C4-2B (cell line): ENCODE results near the gene REXO4.
A peak's percentile ranks its signal among the peaks of the same experiment; 100 is the strongest.

Experiments
- H3K27ac ChIP-seq: fragments of 450-650 bp; 2 replicates; pipeline ENCODE4 v1.5.1; 2017
- ZFX ChIP-seq: fragments of 450-650 bp; IDR thresholded peaks from 2 replicates; pipeline ENCODE4 v1.6.1; 2017
- TF ChIP-seq, protein P1 (sequence below): fragments of 450-650 bp; conservative IDR thresholded peaks from 2 replicates; pipeline ENCODE4 v1.5.1; 2017; ENCODE audit warnings: mild to moderate bottlenecking

Gene REXO4

GRCh38 chr9:133427658-133428348 is 10.0 kb upstream of the REXO4 start:
- TF ChIP-seq ZFX, result no peak
- TF ChIP-seq, protein P1, sequence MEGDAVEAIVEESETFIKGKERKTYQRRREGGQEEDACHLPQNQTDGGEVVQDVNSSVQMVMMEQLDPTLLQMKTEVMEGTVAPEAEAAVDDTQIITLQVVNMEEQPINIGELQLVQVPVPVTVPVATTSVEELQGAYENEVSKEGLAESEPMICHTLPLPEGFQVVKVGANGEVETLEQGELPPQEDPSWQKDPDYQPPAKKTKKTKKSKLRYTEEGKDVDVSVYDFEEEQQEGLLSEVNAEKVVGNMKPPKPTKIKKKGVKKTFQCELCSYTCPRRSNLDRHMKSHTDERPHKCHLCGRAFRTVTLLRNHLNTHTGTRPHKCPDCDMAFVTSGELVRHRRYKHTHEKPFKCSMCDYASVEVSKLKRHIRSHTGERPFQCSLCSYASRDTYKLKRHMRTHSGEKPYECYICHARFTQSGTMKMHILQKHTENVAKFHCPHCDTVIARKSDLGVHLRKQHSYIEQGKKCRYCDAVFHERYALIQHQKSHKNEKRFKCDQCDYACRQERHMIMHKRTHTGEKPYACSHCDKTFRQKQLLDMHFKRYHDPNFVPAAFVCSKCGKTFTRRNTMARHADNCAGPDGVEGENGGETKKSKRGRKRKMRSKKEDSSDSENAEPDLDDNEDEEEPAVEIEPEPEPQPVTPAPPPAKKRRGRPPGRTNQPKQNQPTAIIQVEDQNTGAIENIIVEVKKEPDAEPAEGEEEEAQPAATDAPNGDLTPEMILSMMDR, result no peak
- H3K27ac ChIP-seq, result no peak overlapping the region

GRCh38 chr9:133426011-133426410 is 8.2 kb upstream of the REXO4 start:
- no peak overlapping the region for H3K27ac ChIP-seq
- TF ChIP-seq ZFX, result no peak
- TF ChIP-seq, protein P1, result no peak

GRCh38 chr9:133425049-133425632 is 7.3 kb upstream of the REXO4 start:
- H3K27ac ChIP-seq, result no peak overlapping the region

GRCh38 chr9:133424187-133424586 is 6.4 kb upstream of the REXO4 start:
- no peak for TF ChIP-seq ZFX
- TF ChIP-seq, protein P1, result no peak
- peak overlapping the region; percentile 10; the same call in 1 of the 2 replicates for H3K27ac ChIP-seq

More at GRCh38 chr9:133425049-133425632, 7.3 kb upstream of the REXO4 start:
- no peak for TF ChIP-seq ZFX
- TF ChIP-seq, protein P1, result no peak

DNA sequence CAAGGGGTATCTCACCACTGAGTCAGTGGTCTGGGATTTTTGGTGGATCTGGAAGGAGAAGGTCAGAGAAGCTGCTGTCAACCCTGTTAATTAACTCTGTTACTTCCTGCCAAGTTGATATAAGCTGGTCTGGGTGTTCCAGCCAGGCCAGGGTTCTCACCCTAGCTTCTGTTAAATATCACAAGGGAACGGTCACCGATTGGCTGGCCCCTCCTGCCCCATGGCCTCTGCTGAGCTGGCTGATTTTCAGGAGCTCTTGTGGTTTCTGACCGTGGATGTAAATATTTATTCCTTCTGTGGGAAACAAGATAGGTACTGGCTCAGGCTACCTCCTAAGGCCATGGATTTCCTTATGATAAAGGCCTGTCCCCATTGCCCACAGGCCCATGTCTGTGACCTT is 5.4 kb upstream of the REXO4 start:
- no peak for TF ChIP-seq ZFX
- TF ChIP-seq, protein P1, result no peak
- H3K27ac ChIP-seq, result peak overlapping the region; percentile 10; the same call in 1 of the 2 replicates

DNA sequence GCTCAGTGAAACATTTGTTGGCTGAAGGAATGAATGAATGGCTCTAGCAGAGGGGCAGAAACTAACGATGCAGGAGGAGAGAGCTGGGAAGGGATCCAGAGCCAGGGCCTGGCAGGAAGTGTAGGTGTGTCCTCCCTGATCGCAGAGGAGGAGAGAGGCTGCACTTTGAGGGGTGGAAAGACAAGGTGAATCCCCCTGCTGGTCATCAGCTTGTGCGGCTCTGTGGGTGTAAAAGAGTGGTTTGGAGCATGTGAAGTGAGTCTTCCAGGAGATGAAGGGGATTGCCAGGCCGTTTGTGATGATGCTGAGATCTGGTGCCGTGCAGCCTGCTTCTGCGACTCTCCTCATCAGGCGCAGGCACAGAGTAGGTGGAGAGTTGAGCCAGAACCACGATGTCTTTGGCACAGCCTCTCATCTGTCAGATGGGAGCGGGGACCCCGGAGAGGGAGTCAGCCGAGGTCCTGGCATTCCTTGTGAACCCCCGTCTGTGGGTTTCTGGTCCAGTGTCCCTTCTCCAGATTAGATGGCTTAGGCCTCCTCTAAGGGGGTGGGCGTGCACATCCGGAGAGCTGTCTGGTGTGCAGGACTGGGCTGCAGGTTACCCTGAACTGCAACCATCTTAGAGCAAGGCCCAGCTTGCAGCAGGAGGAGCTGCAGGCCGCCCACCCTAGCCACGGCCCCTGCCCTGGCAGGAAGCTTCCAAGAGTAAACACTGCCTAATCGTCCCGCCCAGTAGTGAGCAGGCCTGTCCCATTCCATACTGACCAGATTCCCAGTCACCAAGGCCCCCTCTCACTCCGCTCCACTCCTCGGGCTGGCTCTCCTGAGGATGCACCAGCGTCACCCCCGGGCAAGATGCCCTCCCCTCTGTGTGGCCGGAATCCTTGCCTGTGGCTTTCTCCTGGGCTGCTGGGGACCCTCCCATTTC is 4.1 kb upstream of the REXO4 start, which contains the start of gene ADAMTS13:
TSS of gene ADAMTS13 (plus strand) at position 753 of the 928 bp plus-strand sequence. CDS start at position 830, 77 bp downstream.
- TF ChIP-seq, protein P1, result no peak
- TF ChIP-seq ZFX, result no peak
- no peak within 1 kb of the TSS; the same call in 1 of the 2 replicates for H3K27ac ChIP-seq
